Suprapubic skin (tissue), 4 donors: ENCODE data around the gene ROR2.

Experiments used
- CTCF ChIP-seq, 2 donors: fragments of 200-600 bp in 1 of 2; fragments of 450-650 bp in 1 of 2; sonication (generic) in 1 of 2; IDR thresholded peaks; one replicate each; pipeline ENCODE4 v1.5.1; 2016 to 2019; ENCODE audit warnings: antibody characterized with exemption in 2 of 2, mild to moderate bottlenecking in 1 of 2, moderate library complexity in 1 of 2
- POLR2A ChIP-seq, 2 donors: fragments of 450-650 bp; IDR thresholded peaks; one replicate each; pipeline ENCODE4 v1.6.1; 2017; ENCODE audit warnings: antibody characterized with exemption in 2 of 2, mild to moderate bottlenecking in 2 of 2, moderate library complexity in 2 of 2
- POLR2AphosphoS5 ChIP-seq, 3 donors: sonication (generic); formaldehyde crosslinking; IDR thresholded peaks; one replicate each; pipeline ENCODE4 v1.6.1; 2017; ENCODE audit warnings: antibody characterized with exemption in 3 of 3

- no peak for TF ChIP-seq POLR2A (IDR thresholded peaks at IDR 0.05)
- TF ChIP-seq CTCF (IDR thresholded peaks at IDR 0.05), result no peak
- no peak for TF ChIP-seq POLR2AphosphoS5 (IDR thresholded peaks at IDR 0.05)
Measured at GRCh38 chr9:91937727-91938126, 12.3 kb downstream of the ROR2 start.
